ENCODE data around the gene CCDC54.

The CCDC54 gene

GRCh38 chr3:107384907-107385306, 7.7 kb downstream of the CCDC54 start:
- H3K4me3 ChIP-seq (ENCODE audit: low read depth, low read length) = no peak overlapping the region
- DNase-seq (ENCODE audit: low read depth) = no peak

GRCh38 chr3:107387555-107387954, 10.3 kb downstream of the CCDC54 start:
- no peak overlapping the region for H3K4me3 ChIP-seq (ENCODE audit: low read depth, low read length)
- DNase-seq (ENCODE audit: low read depth) = no peak

- DNase-seq (ENCODE audit: low read depth) = peak; percentile 18
- no peak overlapping the region for H3K4me3 ChIP-seq (ENCODE audit: low read depth, low read length)
Measured at GRCh38 chr3:107392549-107393165, 15.4 kb downstream of the CCDC54 start.

DNA sequence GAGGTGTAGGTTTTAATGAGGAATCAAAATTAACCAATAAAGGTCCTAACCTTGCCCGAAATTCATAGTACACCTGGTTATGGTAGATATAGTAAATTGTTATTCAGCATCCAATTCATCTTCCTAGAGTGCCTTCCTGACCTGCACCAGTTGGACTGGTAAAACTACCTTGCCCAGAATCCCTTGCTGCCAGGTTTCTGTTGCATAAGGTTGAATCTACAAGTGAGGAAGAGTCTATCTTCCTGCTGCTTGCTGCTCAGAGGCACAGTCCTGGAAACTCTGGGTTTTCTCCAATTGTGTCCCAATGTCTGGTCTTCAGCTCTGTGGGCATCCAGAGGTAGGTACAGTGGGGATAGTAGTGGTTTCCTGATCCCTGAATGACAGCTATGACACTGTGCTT, 17.3 kb downstream of the CCDC54 start:
- DNase-seq (ENCODE audit: low read depth) = no peak
- no peak overlapping the region for H3K4me3 ChIP-seq (ENCODE audit: low read depth, low read length)

GRCh38 chr3:107395066-107395465, 17.8 kb downstream of the CCDC54 start:
- no peak overlapping the region for H3K4me3 ChIP-seq (ENCODE audit: low read depth, low read length)
- no peak for DNase-seq (ENCODE audit: low read depth)

GRCh38 chr3:107401301-107401700, 24.1 kb downstream of the CCDC54 start:
- no peak for DNase-seq (ENCODE audit: low read depth)
- no peak overlapping the region for H3K4me3 ChIP-seq (ENCODE audit: low read depth, low read length)

DNA sequence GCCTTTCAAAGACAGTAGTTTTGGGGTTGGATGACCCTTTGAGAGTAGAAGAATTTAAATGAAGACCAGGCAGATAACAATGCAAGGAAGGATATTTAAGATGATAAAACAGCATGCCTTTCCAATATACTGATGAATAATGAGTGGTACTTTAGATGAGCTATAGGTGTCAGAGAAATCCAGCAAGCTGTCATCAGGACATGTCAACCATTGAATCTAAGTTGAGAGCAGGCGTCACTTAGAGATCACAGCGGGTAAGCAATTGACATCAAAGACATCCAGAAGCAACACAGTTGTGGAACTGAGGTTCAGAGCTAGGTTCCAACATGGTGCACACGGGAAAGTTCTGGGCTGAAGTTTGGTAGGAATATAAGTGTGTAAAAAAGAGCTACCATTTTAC, 25.0 kb downstream of the CCDC54 start:
- DNase-seq (ENCODE audit: low read depth) = no peak
- no peak overlapping the region for H3K4me3 ChIP-seq (ENCODE audit: low read depth, low read length)

DNA sequence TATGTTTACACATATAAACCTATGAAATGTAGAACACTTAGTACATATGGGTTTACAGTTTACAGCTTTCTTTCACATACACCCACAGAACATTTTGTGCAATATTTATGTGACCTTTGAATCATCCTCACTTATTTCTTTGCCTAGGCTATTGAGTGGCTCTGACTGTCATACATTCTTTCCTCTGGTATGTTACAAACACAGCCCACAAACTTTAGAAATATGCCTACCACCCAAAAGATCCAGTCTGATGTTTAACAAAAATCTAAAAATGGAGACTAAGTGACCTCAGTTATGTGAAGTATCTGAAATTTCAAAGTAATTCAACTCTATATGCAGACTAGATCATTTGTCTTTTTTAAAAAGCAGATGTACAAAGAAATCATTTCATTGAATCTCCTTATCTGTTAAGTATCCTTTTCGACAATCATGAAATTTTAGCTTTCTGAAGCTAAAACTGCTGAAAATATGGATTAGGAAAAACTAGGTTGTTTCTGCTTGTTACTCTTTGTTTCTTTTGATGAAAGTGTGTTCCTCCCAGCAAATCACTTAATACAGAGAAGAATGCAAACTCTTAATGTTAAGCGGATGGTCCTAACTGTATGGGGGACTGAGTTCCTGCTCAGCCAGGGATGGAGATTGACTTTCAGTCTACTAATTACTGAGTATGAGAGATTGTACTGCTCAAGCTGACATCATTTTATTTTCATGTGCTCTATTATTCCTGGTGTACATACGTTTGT, 27.7 kb downstream of the CCDC54 start:
- DNase-seq (ENCODE audit: low read depth) = peak; percentile 50
- H3K4me3 ChIP-seq (ENCODE audit: low read depth, low read length) = no peak overlapping the region

GRCh38 chr3:107407355-107407754, 30.1 kb downstream of the CCDC54 start:
- no peak overlapping the region for H3K4me3 ChIP-seq (ENCODE audit: low read depth, low read length)
- DNase-seq (ENCODE audit: low read depth) = no peak

DNA sequence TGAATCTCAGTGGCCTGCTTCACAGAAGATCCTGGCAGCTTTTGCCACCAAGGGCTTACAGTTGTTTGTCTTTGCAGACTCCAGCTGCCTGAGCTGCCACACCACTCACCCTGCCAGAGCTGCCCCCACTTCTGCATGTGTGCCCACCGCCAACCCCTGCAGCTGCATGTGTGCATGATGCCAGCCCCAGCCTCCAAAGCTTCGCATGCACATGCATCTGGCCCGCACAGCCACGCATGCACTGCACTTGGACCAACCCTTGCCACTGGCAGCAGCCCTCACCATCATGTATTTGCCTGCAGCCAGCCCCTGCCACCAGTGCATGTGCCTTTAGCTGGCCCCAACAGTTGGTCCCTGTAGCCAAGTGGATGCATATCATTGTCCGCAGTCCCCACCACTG, 31.3 kb downstream of the CCDC54 start:
- DNase-seq (ENCODE audit: low read depth) = no peak
- no peak overlapping the region for H3K4me3 ChIP-seq (ENCODE audit: low read depth, low read length)

GRCh38 chr3:107409365-107409764, 32.1 kb downstream of the CCDC54 start:
- no peak for DNase-seq (ENCODE audit: low read depth)
- H3K4me3 ChIP-seq (ENCODE audit: low read depth, low read length) = no peak overlapping the region

DNA sequence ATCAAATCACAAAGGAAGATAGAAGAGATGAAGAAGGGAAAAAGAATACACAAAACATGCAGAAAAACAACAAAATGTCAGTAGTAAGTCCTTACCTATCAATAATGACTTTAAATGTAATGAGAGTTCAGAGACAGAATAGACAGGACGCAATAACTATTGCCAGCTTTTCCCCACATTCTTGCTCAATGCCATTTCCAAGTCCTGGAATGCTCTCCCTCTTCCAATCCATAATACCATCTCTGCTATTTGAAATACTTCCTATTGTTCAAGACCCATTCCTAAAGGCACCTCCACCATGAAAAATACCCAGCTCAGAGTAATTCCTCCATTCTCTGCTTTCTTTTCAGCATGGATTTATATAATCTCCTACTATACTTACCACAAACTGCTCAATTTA, 33.4 kb downstream of the CCDC54 start:
- H3K4me3 ChIP-seq (ENCODE audit: low read depth, low read length) = no peak overlapping the region

DNA sequence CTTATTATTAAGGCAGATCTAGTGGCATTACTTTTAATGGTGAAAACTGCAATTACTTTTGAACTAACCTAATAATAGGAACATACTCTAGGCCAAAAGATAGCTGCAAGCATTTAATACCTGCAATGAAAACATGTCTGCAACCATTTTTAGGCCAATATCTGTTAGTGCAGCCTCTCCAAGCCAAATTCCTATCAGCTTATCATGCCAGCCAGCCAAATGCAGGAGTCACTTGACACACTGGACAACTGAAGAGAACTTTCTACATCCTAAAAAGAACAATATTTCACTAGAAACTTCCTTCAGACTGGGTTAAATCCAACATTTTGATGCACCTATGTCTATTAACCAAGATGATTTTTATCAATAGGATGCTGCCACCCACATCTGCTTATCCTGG, 33.8 kb downstream of the CCDC54 start:
- no peak overlapping the region for H3K4me3 ChIP-seq (ENCODE audit: low read depth, low read length)
- DNase-seq (ENCODE audit: low read depth) = no peak

More for the DNA sequence above, 33.4 kb downstream of the CCDC54 start:
- no peak for DNase-seq (ENCODE audit: low read depth)

GRCh38 chr3:107411779-107412178, 34.5 kb downstream of the CCDC54 start:
- no peak for DNase-seq (ENCODE audit: low read depth)
- H3K4me3 ChIP-seq (ENCODE audit: low read depth, low read length) = no peak overlapping the region

- peak; percentile 38 for DNase-seq (ENCODE audit: low read depth)
- no peak overlapping the region for H3K4me3 ChIP-seq (ENCODE audit: low read depth, low read length)
Measured at GRCh38 chr3:107412376-107412775, 35.1 kb downstream of the CCDC54 start.

- H3K4me3 ChIP-seq (ENCODE audit: low read depth, low read length) = no peak overlapping the region
- DNase-seq (ENCODE audit: low read depth) = no peak
Measured at GRCh38 chr3:107413264-107413663, 36.0 kb downstream of the CCDC54 start.

- H3K4me3 ChIP-seq (ENCODE audit: low read depth, low read length) = no peak overlapping the region
- DNase-seq (ENCODE audit: low read depth) = no peak
Measured at GRCh38 chr3:107414325-107414964, 37.2 kb downstream of the CCDC54 start.

DNA sequence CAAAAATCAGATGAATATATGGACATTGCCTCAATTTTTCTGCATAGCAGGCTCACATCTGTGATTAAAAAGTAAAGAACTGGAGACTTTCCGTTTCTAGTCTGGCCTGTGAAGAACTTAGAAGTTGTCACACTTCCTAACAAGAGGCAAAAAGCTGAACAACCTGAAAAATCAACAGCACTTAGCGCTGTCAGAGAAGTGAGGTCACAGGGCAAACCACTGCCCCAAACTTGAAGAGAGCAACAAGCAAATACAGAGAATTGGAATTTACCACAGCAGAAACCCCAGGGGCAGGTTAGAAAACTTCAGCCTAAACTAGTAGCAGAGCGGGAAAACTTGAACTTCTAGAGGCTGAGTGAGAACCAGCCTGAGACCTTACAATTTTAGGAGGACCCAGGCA, 38.9 kb downstream of the CCDC54 start:
- no peak for DNase-seq (ENCODE audit: low read depth)

GRCh38 chr3:107416886-107417285, 39.6 kb downstream of the CCDC54 start:
- no peak for DNase-seq (ENCODE audit: low read depth)
- no peak overlapping the region for H3K4me3 ChIP-seq (ENCODE audit: low read depth, low read length)

More for the DNA sequence above, 38.9 kb downstream of the CCDC54 start:
- H3K4me3 ChIP-seq (ENCODE audit: low read depth, low read length) = no peak overlapping the region

GRCh38 chr3:107421170-107421792, 44.0 kb downstream of the CCDC54 start:
- H3K4me3 ChIP-seq (ENCODE audit: low read depth, low read length) = peak overlapping the region; percentile 40
- no peak for DNase-seq (ENCODE audit: low read depth)

Measured in skeletal muscle cell (primary cell).